ENCODE data around the gene KLC4. TPM values are rescaled to one million over a fixed set of nuclear protein-coding genes. Genes with fewer than 3 reads are reported as not detected.

Gene KLC4
- total and polyA plus RNA-seq, 9 of the 15 experiments (the other 6 are each of a cell fraction or from before 2014, with no cell fraction given) = 1.7 to 16.2 (median 7.7) TPM

DNA sequence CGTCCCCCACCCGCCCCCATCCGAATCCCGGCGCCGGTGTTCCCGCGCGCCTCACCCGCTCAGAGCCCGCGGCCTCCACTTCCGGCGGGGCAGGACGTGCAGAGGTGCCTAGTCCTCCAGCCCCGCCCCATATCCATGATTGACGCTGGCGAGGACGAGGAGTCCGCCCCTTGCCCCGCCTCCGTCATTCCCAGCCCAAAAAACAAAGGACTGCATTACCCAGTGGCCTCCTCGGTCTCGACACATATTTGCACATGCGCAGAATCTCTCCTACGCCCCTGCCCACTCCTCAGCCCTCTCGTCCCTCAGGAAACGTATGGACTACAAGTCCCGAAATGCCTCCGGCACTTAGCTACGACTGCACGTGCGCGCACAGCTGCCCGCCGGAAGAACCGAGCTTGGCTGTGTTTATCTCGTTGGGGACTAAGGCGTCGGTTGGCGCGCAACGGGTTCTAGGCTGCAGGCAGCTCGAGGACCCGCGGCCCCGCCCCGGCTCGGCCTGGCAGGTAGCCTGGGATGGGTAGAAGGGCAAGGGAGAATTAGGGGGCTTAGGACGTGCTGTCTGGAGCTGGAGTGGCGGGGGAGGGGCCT lies 45.5 kb upstream of the KLC4 start, which contains the start of the genes KLHDC3 and MEA1 (continued):
- TF ChIP-seq, protein P1, sequence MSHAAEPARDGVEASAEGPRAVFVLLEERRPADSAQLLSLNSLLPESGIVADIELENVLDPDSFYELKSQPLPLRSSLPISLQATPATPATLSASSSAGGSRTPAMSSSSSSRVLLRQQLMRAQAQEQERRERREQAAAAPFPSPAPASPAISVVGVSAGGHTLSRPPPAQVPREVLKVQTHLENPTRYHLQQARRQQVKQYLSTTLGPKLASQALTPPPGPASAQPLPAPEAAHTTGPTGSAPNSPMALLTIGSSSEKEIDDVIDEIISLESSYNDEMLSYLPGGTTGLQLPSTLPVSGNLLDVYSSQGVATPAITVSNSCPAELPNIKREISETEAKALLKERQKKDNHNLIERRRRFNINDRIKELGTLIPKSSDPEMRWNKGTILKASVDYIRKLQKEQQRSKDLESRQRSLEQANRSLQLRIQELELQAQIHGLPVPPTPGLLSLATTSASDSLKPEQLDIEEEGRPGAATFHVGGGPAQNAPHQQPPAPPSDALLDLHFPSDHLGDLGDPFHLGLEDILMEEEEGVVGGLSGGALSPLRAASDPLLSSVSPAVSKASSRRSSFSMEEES (CRISPR knock-in tag; IDR thresholded peaks at IDR 0.05) = no peak
- TF ChIP-seq, protein P2, sequence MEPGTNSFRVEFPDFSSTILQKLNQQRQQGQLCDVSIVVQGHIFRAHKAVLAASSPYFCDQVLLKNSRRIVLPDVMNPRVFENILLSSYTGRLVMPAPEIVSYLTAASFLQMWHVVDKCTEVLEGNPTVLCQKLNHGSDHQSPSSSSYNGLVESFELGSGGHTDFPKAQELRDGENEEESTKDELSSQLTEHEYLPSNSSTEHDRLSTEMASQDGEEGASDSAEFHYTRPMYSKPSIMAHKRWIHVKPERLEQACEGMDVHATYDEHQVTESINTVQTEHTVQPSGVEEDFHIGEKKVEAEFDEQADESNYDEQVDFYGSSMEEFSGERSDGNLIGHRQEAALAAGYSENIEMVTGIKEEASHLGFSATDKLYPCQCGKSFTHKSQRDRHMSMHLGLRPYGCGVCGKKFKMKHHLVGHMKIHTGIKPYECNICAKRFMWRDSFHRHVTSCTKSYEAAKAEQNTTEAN (CRISPR knock-in tag; IDR thresholded peaks at IDR 0.05) = no peak
- peak; percentile 82 for TF ChIP-seq MEIS2 (IDR thresholded peaks at IDR 0.05; ENCODE audit: partially characterized antibody)
- TF ChIP-seq, protein P3, sequence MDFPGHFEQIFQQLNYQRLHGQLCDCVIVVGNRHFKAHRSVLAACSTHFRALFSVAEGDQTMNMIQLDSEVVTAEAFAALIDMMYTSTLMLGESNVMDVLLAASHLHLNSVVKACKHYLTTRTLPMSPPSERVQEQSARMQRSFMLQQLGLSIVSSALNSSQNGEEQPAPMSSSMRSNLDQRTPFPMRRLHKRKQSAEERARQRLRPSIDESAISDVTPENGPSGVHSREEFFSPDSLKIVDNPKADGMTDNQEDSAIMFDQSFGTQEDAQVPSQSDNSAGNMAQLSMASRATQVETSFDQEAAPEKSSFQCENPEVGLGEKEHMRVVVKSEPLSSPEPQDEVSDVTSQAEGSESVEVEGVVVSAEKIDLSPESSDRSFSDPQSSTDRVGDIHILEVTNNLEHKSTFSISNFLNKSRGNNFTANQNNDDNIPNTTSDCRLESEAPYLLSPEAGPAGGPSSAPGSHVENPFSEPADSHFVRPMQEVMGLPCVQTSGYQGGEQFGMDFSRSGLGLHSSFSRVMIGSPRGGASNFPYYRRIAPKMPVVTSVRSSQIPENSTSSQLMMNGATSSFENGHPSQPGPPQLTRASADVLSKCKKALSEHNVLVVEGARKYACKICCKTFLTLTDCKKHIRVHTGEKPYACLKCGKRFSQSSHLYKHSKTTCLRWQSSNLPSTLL (IDR thresholded peaks at IDR 0.05) = no peak
- TF ChIP-seq LEF1 (IDR thresholded peaks at IDR 0.05) = peak; percentile 67
- no peak for TF ChIP-seq BRD9 (IDR thresholded peaks at IDR 0.05; ENCODE audit: low read depth, partially characterized antibody)
- TF ChIP-seq ZNF445 (CRISPR knock-in tag; IDR thresholded peaks at IDR 0.05; ENCODE audit: low read depth) = no peak
- TF ChIP-seq KLF10 (CRISPR knock-in tag; IDR thresholded peaks at IDR 0.05) = no peak
- TF ChIP-seq CCAR2 (IDR thresholded peaks at IDR 0.05; ENCODE audit: low read depth, low read length) = no peak
- TF ChIP-seq, protein P4, sequence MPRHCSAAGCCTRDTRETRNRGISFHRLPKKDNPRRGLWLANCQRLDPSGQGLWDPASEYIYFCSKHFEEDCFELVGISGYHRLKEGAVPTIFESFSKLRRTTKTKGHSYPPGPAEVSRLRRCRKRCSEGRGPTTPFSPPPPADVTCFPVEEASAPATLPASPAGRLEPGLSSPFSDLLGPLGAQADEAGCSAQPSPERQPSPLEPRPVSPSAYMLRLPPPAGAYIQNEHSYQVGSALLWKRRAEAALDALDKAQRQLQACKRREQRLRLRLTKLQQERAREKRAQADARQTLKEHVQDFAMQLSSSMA (CRISPR knock-in tag; IDR thresholded peaks at IDR 0.05) = no peak
- TF ChIP-seq JUN (IDR thresholded peaks at IDR 0.05; ENCODE audit: borderline replicate concordance, low read depth, low read length) = peak; percentile 58; the same call in 1 of the 2 replicates
- no peak for TF ChIP-seq JUN (CRISPR knock-in tag; IDR thresholded peaks at IDR 0.05; ENCODE audit: borderline replicate concordance)
- peak; percentile 79; the same call in 1 of the 2 replicates for TF ChIP-seq SREBF1 (IDR thresholded peaks at IDR 0.05; ENCODE audit: borderline replicate concordance, low read depth, low read length)
- TF ChIP-seq, protein P5, sequence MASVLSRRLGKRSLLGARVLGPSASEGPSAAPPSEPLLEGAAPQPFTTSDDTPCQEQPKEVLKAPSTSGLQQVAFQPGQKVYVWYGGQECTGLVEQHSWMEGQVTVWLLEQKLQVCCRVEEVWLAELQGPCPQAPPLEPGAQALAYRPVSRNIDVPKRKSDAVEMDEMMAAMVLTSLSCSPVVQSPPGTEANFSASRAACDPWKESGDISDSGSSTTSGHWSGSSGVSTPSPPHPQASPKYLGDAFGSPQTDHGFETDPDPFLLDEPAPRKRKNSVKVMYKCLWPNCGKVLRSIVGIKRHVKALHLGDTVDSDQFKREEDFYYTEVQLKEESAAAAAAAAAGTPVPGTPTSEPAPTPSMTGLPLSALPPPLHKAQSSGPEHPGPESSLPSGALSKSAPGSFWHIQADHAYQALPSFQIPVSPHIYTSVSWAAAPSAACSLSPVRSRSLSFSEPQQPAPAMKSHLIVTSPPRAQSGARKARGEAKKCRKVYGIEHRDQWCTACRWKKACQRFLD (CRISPR knock-in tag; IDR thresholded peaks at IDR 0.05) = no peak
- peak; percentile 71 for TF ChIP-seq POLR2A (conservative IDR thresholded peaks at IDR 0.05)
- no peak for TF ChIP-seq RBM39 (optimal IDR thresholded peaks at IDR 0.05; ENCODE audit: low read depth, low read length)
- TF ChIP-seq FOXK2 (conservative IDR thresholded peaks at IDR 0.05 in 1 of 2, IDR thresholded peaks at IDR 0.05 in 1 of 2; ENCODE audit: low read depth in 2 of 2) = peak; percentile 98 to 100
- peak; percentile 66; the same call in 1 of the 2 replicates for TF ChIP-seq RAD51 (IDR thresholded peaks at IDR 0.05; ENCODE audit: borderline replicate concordance, low read depth)
- TF ChIP-seq, protein P6, sequence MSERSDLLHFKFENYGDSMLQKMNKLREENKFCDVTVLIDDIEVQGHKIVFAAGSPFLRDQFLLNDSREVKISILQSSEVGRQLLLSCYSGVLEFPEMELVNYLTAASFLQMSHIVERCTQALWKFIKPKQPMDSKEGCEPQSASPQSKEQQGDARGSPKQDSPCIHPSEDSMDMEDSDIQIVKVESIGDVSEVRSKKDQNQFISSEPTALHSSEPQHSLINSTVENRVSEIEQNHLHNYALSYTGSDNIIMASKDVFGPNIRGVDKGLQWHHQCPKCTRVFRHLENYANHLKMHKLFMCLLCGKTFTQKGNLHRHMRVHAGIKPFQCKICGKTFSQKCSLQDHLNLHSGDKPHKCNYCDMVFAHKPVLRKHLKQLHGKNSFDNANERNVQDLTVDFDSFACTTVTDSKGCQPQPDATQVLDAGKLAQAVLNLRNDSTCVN (CRISPR knock-in tag; IDR thresholded peaks at IDR 0.05) = no peak
- no peak for TF ChIP-seq MCM2 (IDR thresholded peaks at IDR 0.05; ENCODE audit: low read depth)
- no peak for TF ChIP-seq FOXJ3 (CRISPR knock-in tag; IDR thresholded peaks at IDR 0.05)
